GM21786 (cell line): ENCODE measurements around the gene RFX2.
"Not testable (repeated sequence)": the region's sequence is repeated elsewhere in the genome, so short reads cannot be mapped to it uniquely, and the experiment has no call there.

Experiments
- ATAC-seq: cut with Tn5 transposase; IDR thresholded peaks from one replicate; pipeline ENCODE4 v1.9.1; 2021; ENCODE audit not compliant: unreplicated experiment

The RFX2 gene

DNA sequence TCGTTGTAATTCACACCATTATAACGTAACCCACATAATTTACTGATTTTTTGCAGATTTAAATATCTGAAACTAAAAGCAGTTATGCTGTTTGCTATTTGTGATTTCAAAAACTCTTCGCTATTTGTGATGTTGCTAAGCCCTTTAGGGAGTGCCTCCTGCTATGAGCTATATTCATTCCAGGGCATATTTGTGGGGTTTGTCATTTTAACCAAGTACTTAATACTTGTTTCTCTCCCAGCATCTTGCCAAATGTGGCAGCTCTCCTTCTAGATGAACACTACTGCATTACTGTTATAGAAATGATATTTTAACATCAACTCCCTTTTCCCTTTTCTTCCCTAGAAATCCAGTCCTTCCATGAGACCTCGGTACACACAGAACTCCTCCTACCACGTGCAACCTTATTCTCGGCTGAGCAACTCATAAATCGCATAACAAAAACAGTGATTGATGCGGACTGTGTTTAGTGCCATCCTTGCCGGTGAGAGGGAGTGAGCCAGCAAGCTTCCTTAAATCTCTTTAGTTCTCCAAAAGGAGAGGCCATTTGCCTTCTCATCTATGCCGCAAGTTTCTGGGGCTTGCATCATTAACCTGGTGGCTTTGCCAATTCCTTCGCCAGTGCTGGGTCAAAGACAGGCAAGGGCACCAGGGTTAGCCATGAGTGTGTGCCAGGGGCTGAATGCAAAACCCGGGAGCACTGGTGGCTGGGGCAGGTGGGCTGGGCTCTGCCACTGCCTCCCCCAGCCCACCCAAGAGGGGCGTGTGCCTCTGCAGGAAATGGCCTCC lies 33.4 kb downstream of the RFX2 start:
- no peak for ATAC-seq

DNA sequence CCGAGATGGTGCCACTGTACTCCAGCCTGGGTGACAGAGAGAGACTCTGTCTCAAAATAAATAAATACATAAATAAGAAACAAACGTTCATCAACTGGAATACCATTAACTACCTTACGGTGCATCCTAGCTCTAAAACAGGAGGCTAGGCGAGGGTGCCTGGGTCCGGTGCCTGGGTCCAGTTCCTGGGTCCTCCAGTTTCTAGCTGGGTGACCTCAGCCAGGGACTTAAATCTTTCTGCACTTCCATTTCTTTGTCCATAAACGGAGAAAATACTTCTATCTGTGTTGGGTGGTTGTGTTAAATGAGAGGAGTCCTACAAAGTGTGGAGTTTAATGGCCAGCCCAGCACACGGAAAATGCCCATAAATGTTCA lies 34.0 kb downstream of the RFX2 start:
- no peak for ATAC-seq

DNA sequence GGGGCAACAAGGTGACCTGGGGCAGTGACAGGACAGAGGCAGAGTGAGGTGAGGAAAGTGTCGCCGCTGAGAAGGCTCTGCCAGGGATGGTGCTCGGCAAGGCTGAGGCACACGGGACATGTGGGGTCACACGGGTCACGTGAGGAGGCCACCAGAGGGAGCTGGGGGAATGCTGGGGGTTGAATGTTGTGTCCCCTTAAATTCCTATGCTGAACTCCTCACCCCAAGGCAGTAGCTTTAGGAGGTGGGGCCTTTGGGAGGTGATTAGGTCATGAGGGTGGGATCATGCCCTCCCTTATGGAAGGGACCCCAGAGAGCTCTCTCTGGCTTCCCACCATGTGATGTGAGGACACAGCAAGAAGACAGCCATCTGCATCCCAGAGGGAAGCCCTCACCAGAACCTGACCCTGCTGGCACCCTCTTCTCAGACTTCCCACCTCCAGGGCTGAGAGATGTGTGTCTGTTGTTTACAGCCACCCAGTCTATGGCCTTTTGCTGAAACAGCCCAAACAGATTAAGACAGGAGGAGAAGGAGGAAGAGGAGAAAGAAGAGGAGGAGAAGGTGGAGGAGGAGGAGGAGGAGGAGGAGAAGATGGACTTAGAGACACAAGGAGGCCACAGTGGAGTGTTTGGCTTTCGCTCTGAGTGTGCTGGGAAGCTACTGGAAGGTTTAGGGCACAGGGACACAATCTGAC lies 35.4 kb downstream of the RFX2 start:
- no peak for ATAC-seq

DNA sequence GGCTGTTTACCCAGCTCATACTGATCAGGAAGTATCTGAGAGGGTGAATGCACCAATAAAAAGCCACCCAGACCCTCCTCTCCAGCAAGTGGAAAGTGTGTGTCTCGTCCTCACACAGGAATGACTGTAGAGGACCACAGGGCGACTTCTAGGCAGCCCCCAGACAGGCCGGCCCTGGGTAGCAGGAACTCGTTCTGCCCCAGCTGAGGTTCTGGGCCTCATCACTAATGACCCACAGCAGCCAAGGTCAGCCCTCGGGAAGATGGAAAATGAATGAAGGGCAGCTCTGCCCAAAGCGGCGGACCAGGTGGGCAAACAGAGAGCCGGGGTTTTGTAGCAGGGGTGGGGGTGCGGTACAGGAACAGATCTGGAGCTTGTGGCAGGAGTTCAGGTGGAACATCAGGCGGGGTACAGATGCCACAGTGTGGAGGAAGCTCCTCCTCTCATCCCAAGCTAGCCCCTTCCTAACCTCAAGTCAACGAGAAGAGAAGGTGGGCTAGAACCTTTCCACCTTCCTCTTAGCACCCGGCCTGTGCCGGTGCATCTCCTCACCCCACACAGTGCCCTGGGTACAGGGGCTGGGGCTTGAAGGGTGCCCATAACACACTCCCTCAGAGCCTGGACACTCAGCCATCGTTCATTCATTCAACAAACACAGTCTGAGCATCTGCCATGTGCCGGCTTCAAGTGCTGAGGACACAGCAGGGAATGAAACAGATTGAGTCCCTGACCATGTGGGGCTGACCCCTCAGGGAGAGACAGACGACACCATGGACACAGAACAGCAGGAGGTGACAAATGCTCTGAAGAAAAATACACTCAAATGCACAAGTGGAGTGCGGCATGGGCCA lies 36.2 kb downstream of the RFX2 start:
- ATAC-seq, result no peak

- not testable (repeated sequence) for ATAC-seq
Observed at GRCh38 chr19:6073233-6073632, 37.1 kb downstream of the RFX2 start.

- no peak for ATAC-seq
Observed at GRCh38 chr19:6071875-6072274, 38.4 kb downstream of the RFX2 start.

DNA sequence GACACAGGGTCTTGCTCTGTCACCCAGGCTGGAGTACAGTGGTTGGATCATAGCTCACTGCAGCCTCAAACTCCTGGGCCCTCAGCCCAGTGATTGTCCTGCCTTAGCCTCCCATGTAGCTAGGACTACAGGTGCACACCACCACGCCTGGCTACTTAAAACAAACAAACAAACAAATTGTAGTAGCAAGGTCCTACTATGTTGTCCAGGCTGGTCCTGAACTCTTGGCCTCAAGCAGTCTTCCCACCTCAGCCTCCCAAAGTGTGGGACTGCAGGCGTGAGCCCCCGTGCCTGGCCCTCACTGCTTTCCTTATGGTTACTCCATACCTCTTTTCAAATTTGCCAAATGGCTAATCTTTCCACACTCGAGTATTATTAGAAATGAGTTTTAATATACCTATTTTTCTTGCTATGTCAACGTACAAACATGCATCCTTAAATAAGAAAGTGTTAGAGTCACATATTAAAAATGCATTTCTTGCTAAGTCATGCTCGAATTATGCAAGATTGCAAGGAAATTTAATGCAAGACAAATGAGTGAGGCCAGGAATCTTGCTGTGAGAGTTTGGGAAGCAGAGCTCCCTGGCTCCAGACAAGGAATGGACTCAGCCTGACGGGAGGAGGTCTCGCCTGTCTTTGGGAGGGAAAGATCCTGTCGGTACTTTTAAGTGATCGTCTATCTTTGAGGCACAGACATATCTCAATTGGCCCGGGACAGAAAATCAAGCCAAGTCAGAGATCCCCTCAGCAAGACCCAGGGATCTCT lies 39.4 kb downstream of the RFX2 start:
- no peak for ATAC-seq

DNA sequence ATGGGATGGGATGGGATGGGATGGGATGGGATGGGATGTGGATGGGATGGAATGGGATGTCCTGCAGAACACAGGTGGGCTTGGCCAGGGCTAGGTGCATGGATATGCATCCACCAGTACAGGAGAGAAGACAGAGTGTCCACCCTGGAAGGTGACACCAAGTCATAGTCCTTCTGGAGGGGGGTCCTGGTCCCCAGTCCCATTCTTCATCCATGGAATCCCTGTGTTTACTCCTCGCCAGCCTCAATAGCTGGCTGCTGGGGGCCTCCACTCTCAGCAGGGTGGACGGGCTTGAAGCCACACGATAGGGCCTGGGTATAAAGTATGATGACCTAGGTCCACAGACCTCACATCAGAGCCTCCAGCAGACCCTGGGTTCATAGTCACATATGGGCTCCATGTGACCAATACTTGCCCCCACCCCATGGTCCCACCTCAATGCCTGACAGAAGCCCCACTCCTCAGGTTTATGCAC lies 40.1 kb downstream of the RFX2 start:
- ATAC-seq, result no peak

GRCh38 chr19:6069268-6069791 lies 41.0 kb downstream of the RFX2 start:
- ATAC-seq, result no peak

- ATAC-seq, result no peak
Observed at GRCh38 chr19:6068711-6069110, 41.6 kb downstream of the RFX2 start.

DNA sequence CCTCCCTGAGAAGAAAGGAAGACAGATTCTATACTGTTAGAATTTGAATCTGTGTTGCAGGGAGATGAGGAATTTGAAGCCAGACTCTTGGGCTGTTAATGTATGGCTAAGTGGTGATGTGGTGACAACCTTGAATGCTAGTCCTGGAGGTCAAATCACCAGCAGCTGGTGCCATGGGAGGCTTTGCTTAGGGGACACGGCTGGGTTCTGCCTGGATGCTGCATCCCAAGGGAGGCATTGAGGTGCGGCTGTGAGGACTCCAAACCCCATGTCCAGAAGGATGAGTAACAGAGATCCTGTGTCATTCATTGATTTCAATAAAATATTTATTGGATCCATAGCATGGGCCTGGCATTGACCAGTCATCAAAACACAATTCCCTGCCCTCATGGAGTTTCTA lies 42.3 kb downstream of the RFX2 start:
- no peak for ATAC-seq

- ATAC-seq, result no peak
Observed at GRCh38 chr19:6066661-6067646, 43.3 kb downstream of the RFX2 start.

- no peak for ATAC-seq
Observed at GRCh38 chr19:6065685-6066374, 44.5 kb downstream of the RFX2 start.

GRCh38 chr19:6064336-6065073 lies 45.8 kb downstream of the RFX2 start:
- ATAC-seq, result no peak

- no peak for ATAC-seq
Observed at GRCh38 chr19:6063576-6064335, 46.5 kb downstream of the RFX2 start.

- ATAC-seq, result no peak
Observed at GRCh38 chr19:6062961-6063575, 47.2 kb downstream of the RFX2 start.

DNA sequence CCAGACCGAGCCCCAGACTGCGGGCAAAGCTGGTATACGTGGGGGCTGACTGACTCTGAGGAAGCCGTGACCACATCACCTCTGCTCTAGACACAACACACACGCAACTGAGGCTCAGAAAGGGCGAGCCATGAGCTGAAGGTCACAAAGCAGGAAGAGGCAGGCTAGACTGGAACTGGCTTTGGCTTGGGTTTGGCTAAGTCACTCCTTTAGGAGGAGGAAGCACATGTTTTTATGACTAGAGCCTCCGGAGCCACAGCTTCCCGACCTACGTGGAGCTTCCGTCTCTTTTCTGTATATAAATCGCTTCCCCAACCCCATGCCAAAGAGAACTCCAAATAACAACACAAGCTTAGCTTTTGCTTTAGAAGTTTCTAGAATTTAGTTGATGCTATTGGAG lies 48.0 kb downstream of the RFX2 start:
- no peak for ATAC-seq
